ENCODE data around the gene CPVL. TPM values are rescaled to one million over a fixed set of nuclear protein-coding genes. Genes with fewer than 3 reads are reported as not detected.

CPVL gene
- total and polyA plus RNA-seq, 2 donors (not counting 1 experiment from before 2014, with no cell fraction given) = 2.6 TPM; not detected in 1

DNA sequence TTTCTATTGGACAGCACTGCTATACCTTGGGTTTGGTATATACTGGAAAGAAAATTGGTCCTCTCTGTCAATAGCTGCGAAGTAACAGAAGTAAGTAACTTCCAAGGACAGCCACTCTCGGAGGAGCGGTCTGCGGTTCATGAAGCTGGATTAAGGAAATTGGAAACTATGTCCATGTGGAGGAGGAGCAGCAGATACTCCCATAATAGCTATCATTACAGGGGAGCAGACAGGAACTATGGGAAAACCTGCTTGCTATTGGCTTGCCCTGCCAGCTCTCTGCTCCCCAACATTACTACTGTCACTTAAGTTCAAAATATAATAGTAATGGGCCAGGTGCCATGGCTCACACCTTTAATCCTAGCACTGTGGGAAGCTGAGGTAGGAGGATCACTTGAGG lies 104.3 kb downstream of the CPVL start:
- intact Hi-C loops (cut with micrococcal nuclease) = no loop called here
- no peak overlapping the region for H3K4me2 ChIP-seq (replicated peaks; ENCODE audit: low read depth, low read length, poor library complexity, severe bottlenecking)
- no peak overlapping the region for H3K4me3 ChIP-seq (ENCODE audit: control extremely low read depth in 1 of 5, extremely low read depth in 1 of 5, insufficient read depth in 1 of 5, low read depth in 2 of 5, low read length in 4 of 5)
- no peak for DNase-seq
- H3K9ac ChIP-seq (ENCODE audit: low read length) = no peak overlapping the region
- no peaks in the 10 kb centered on the region for H3K36me3 ChIP-seq (replicated peaks in 1 of 2; ENCODE audit: control extremely low read depth in 1 of 2, control insufficient read depth in 1 of 2, extremely low read depth in 1 of 2, insufficient read depth in 2 of 2, low read length in 1 of 2)
- H3K27ac ChIP-seq (ENCODE audit: low read length in 2 of 2) = no peak overlapping the region
- peaks cover 24% of the 10 kb centered on the region for H3K27me3 Mint-ChIP-seq
- no peaks in the 10 kb centered on the region for H3K4me1 Mint-ChIP-seq
- WGBS (ENCODE audit: insufficient coverage) = 83% methylated on average over 1 of the region's 4 CpGs
- no peak overlapping the region for H3K27ac Mint-ChIP-seq
- no peak overlapping the region for H2AFZ ChIP-seq (ENCODE audit: insufficient read depth, low read depth, low read length, poor library complexity, severe bottlenecking)
- H3K9me3 Mint-ChIP-seq (ENCODE audit: insufficient read depth) = no peaks in the 10 kb centered on the region
- TF ChIP-seq, protein P1, sequence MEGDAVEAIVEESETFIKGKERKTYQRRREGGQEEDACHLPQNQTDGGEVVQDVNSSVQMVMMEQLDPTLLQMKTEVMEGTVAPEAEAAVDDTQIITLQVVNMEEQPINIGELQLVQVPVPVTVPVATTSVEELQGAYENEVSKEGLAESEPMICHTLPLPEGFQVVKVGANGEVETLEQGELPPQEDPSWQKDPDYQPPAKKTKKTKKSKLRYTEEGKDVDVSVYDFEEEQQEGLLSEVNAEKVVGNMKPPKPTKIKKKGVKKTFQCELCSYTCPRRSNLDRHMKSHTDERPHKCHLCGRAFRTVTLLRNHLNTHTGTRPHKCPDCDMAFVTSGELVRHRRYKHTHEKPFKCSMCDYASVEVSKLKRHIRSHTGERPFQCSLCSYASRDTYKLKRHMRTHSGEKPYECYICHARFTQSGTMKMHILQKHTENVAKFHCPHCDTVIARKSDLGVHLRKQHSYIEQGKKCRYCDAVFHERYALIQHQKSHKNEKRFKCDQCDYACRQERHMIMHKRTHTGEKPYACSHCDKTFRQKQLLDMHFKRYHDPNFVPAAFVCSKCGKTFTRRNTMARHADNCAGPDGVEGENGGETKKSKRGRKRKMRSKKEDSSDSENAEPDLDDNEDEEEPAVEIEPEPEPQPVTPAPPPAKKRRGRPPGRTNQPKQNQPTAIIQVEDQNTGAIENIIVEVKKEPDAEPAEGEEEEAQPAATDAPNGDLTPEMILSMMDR (IDR thresholded peaks at IDR 0.05) = no peak
- no peak for TF ChIP-seq EZH2 (IDR thresholded peaks at IDR 0.05; ENCODE audit: borderline replicate concordance, insufficient read depth, low read depth, low read length, poor library complexity, severe bottlenecking)
- no peaks in the 10 kb centered on the region for H3K4me1 ChIP-seq (ENCODE audit: control insufficient read depth in 2 of 2, insufficient read depth in 2 of 2, low read length in 2 of 2)
- no peak overlapping the region for H3K4me3 Mint-ChIP-seq
- ChIA-PET POLR2A (no interaction called here), CTCF (no interaction called here)
- H3K27me3 ChIP-seq (replicated peaks in 1 of 4; ENCODE audit: control extremely low read depth in 1 of 4, control insufficient read depth in 3 of 4, insufficient read depth in 4 of 4, low read length in 3 of 4) = peaks cover 0 to 1% (median 0%) of the 10 kb centered on the region in 4 experiments
- no peaks in the 10 kb centered on the region for H4K20me1 ChIP-seq (ENCODE audit: control insufficient read depth, insufficient read depth, low read length, poor library complexity, severe bottlenecking)
- no peaks in the 10 kb centered on the region for H3K79me2 ChIP-seq (ENCODE audit: control insufficient read depth, insufficient read depth, low read length)
- no peaks in the 10 kb centered on the region for H3K9me3 ChIP-seq (ENCODE audit: control extremely low read depth in 1 of 3, control insufficient read depth in 2 of 3, insufficient read depth in 1 of 3, low read length in 2 of 3)
- no peak for ATAC-seq (ENCODE audit: low read depth)

DNA sequence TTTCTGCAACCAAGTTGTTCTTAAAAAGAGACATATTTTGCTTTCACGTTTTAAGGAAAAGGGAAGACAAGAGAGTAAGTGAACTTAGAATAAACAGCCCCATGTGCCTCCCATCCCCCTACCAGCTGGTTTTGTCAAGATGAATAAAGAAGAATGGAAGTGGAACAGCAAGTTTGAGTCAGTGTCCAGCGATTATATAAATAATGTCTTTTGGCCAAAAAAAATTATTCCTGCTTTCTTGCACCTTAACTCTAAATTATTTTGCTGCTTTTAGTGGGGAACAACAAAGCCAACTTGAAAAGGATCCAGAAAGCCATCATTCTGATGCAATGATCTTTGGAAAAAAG lies 105.8 kb downstream of the CPVL start:
- intact Hi-C loops (cut with micrococcal nuclease) = no loop called here

More for the DNA sequence above, 105.8 kb downstream of the CPVL start:
- Histone ChIP-seq H3K27ac (ENCODE audit: low read length in 2 of 2) (no peak overlapping the region), H3K4me2 (replicated peaks; ENCODE audit: low read depth, low read length, poor library complexity, severe bottlenecking) (no peak overlapping the region), H3K9ac (ENCODE audit: low read length) (no peak overlapping the region), H3K4me3 (ENCODE audit: control extremely low read depth in 1 of 5, extremely low read depth in 1 of 5, insufficient read depth in 1 of 5, low read depth in 2 of 5, low read length in 4 of 5) (no peak overlapping the region), H4K20me1 (ENCODE audit: control insufficient read depth, insufficient read depth, low read length, poor library complexity, severe bottlenecking) (no peaks in the 10 kb centered on the region), H3K9me3 (ENCODE audit: control extremely low read depth in 1 of 3, control insufficient read depth in 2 of 3, insufficient read depth in 1 of 3, low read length in 2 of 3) (no peaks in the 10 kb centered on the region), H3K27me3 (replicated peaks in 1 of 4; ENCODE audit: control extremely low read depth in 1 of 4, control insufficient read depth in 3 of 4, insufficient read depth in 4 of 4, low read length in 3 of 4) (no peaks in the 10 kb centered on the region), H3K4me1 (ENCODE audit: control insufficient read depth in 2 of 2, insufficient read depth in 2 of 2, low read length in 2 of 2) (no peaks in the 10 kb centered on the region), H3K79me2 (ENCODE audit: control insufficient read depth, insufficient read depth, low read length) (no peaks in the 10 kb centered on the region), H3K36me3 (replicated peaks in 1 of 2; ENCODE audit: control extremely low read depth in 1 of 2, control insufficient read depth in 1 of 2, extremely low read depth in 1 of 2, insufficient read depth in 2 of 2, low read length in 1 of 2) (no peaks in the 10 kb centered on the region), H2AFZ (ENCODE audit: insufficient read depth, low read depth, low read length, poor library complexity, severe bottlenecking) (no peak overlapping the region)
- ChIA-PET CTCF (interaction anchor here (0.7 kb wide), 1 partner anchor 25 kb away, joined by 5 read pairs; no protein-coding TSS in a partner anchor), POLR2A (no interaction called here)
- TF ChIP-seq EZH2 (IDR thresholded peaks at IDR 0.05; ENCODE audit: borderline replicate concordance, insufficient read depth, low read depth, low read length, poor library complexity, severe bottlenecking) = no peak
- TF ChIP-seq, protein P1 (IDR thresholded peaks at IDR 0.05) = no peak
- Mint-ChIP-seq H3K4me3 (no peak overlapping the region), H3K27me3 (peaks cover 20% of the 10 kb centered on the region), H3K27ac (no peak overlapping the region), H3K4me1 (no peaks in the 10 kb centered on the region), H3K9me3 (ENCODE audit: insufficient read depth) (no peaks in the 10 kb centered on the region)
- DNase-seq = no peak
- ATAC-seq (ENCODE audit: low read depth) = no peak
- WGBS (ENCODE audit: insufficient coverage) = no CpG with 5 or more reads among the region's 2 CpGs

All from B cell (primary cell).